Sigmoid colon (tissue), 4 donors: Measurements from ENCODE around the gene THRSP.

Experiments
- EP300 ChIP-seq, 4 donors: sonication (generic); formaldehyde crosslinking; IDR thresholded peaks; one replicate each; pipeline ENCODE4 v1.6.1; 2017; ENCODE audit warnings: antibody characterized with exemption in 4 of 4
- POLR2AphosphoS5 ChIP-seq, 4 donors: sonication (generic); formaldehyde crosslinking; IDR thresholded peaks; one replicate each; pipeline ENCODE4 v1.6.1; 2017; ENCODE audit warnings: antibody characterized with exemption in 4 of 4
- TF ChIP-seq, protein P1 (sequence below), 4 experiments: fragments of 450-650 bp in 3 of 4; fragments of 200-600 bp in 1 of 4; IDR thresholded peaks; one replicate each; pipeline ENCODE4 v1.5.1; 2016 to 2019; ENCODE audit warnings: antibody characterized with exemption in 4 of 4, mild to moderate bottlenecking in 3 of 4, moderate library complexity in 2 of 4

DNA sequence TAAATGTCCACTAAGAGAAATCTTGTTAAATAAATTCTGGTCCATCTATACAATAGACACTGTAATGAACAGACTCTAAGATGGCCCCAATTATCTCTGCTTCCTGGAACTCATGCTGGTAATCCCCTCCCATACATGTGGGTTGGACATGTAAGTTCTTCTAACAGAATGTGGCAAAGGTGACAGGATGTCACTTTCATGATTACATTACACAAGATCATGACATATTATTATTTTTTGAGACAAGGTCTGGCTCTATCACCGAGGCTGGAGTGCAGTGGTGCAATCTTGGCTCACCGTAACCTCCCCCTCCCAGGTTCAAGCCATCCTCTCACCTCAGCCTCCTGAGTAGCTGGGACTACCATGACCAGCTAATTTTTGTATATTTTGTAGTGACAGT is 30.6 kb downstream of the THRSP start:
- TF ChIP-seq EP300 (IDR thresholded peaks at IDR 0.05) (no peak), POLR2AphosphoS5 (IDR thresholded peaks at IDR 0.05) (no peak)
- TF ChIP-seq, protein P1, sequence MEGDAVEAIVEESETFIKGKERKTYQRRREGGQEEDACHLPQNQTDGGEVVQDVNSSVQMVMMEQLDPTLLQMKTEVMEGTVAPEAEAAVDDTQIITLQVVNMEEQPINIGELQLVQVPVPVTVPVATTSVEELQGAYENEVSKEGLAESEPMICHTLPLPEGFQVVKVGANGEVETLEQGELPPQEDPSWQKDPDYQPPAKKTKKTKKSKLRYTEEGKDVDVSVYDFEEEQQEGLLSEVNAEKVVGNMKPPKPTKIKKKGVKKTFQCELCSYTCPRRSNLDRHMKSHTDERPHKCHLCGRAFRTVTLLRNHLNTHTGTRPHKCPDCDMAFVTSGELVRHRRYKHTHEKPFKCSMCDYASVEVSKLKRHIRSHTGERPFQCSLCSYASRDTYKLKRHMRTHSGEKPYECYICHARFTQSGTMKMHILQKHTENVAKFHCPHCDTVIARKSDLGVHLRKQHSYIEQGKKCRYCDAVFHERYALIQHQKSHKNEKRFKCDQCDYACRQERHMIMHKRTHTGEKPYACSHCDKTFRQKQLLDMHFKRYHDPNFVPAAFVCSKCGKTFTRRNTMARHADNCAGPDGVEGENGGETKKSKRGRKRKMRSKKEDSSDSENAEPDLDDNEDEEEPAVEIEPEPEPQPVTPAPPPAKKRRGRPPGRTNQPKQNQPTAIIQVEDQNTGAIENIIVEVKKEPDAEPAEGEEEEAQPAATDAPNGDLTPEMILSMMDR (IDR thresholded peaks at IDR 0.05), result no peak
